HFF-Myc (cell line): Measurements from ENCODE around the gene SWT1.

Experiments used
- DNase-seq: peaks from one replicate; pipeline ENCODE4 v3.0.0-alpha.2; 2011; ENCODE audit warnings: low read depth; ENCODE audit errors: extremely low read depth
- H3K4me3 ChIP-seq: replicated peaks from 2 replicates; pipeline ENCODE4 v1.5.1; 2011; ENCODE audit warnings: low read depth, mild to moderate bottlenecking, control low read depth, low read length
- CTCF ChIP-seq: IDR thresholded peaks from 2 replicates; pipeline ENCODE4 v1.5.1; 2012; ENCODE audit warnings: mild to moderate bottlenecking, low read depth, low read length, control low read depth; ENCODE audit errors: missing control alignments

The SWT1 gene

GRCh38 chr1:185156854-185157598, at the start of gene SWT1, which contains the start of gene TRMT1L:
Gene SWT1, plus strand, starts transcription at chr1:185157167. Its CDS starts 3,675 bp downstream, at chr1:185160842.
Gene TRMT1L, minus strand, starts transcription at chr1:185156953. Its CDS starts 241 bp downstream, at chr1:185156712.
- TF ChIP-seq CTCF: no peak
- peak; percentile 97 for DNase-seq
- H3K4me3 ChIP-seq: peak within 1 kb of the TSS; percentile 82

- H3K4me3 ChIP-seq: no peak overlapping the region
- no peak for TF ChIP-seq CTCF
- DNase-seq: no peak
Measured at GRCh38 chr1:185108321-185108720, 48.6 kb upstream of the SWT1 start.

GRCh38 chr1:185110145-185110544, 46.8 kb upstream of the SWT1 start:
- H3K4me3 ChIP-seq: no peak overlapping the region
- DNase-seq: no peak
- TF ChIP-seq CTCF: no peak

GRCh38 chr1:185111873-185112272, 45.1 kb upstream of the SWT1 start:
- H3K4me3 ChIP-seq: no peak overlapping the region
- DNase-seq: no peak
- TF ChIP-seq CTCF: no peak

- H3K4me3 ChIP-seq: no peak overlapping the region
- TF ChIP-seq CTCF: no peak
- DNase-seq: no peak
Measured at GRCh38 chr1:185112356-185112755, 44.6 kb upstream of the SWT1 start.

- H3K4me3 ChIP-seq: no peak overlapping the region
- DNase-seq: no peak
- TF ChIP-seq CTCF: no peak
Measured at GRCh38 chr1:185129708-185130107, 27.3 kb upstream of the SWT1 start.
